C1 segment of cervical spinal cord (tissue), 14 donors: ENCODE measurements around the gene DOK5.
"Not testable (repeated sequence)": the region's sequence is repeated elsewhere in the genome, so short reads cannot be mapped to it uniquely, and the experiment has no call there.

Experiments
- DNase-seq, 14 donors: peaks; one replicate each; lab custom pipeline; 2025; lab: John Stamatoyannopoulos, UW

DOK5 gene

GRCh38 chr20:54475334-54476168 lies at the start of gene DOK5:
DOK5 (plus strand) TSS chr20:54475593; CDS start chr20:54475947, 354 bp downstream.
- DNase-seq, result peak in 9 of 14 donors; percentile 6 to 73 (median 37)

GRCh38 chr20:54429364-54429763 lies 46.0 kb upstream of the DOK5 start:
- DNase-seq, result no peak

GRCh38 chr20:54431156-54431944 lies 44.0 kb upstream of the DOK5 start:
- peak in 8 of 14 donors; percentile 1 to 95 (median 16) for DNase-seq

GRCh38 chr20:54432966-54433365 lies 42.4 kb upstream of the DOK5 start:
- DNase-seq, result no peak

- DNase-seq, result peak in 5 of 14 donors; percentile 4 to 91 (median 12)
Measured at GRCh38 chr20:54433636-54434035, 41.8 kb upstream of the DOK5 start.

- DNase-seq, result no peak
Measured at GRCh38 chr20:54434196-54434595, 41.2 kb upstream of the DOK5 start.

- no peak for DNase-seq
Measured at GRCh38 chr20:54435015-54435414, 40.4 kb upstream of the DOK5 start.

- DNase-seq, result not testable (repeated sequence)
Measured at GRCh38 chr20:54436410-54436809, 39.0 kb upstream of the DOK5 start.

- DNase-seq, result no peak
Measured at GRCh38 chr20:54438166-54438565, 37.2 kb upstream of the DOK5 start.

GRCh38 chr20:54450207-54450606 lies 25.2 kb upstream of the DOK5 start:
- DNase-seq, result no peak

GRCh38 chr20:54451171-54451570 lies 24.2 kb upstream of the DOK5 start:
- no peak for DNase-seq

GRCh38 chr20:54452277-54452676 lies 23.1 kb upstream of the DOK5 start:
- DNase-seq, result no peak

GRCh38 chr20:54454982-54455381 lies 20.4 kb upstream of the DOK5 start:
- no peak for DNase-seq

- DNase-seq, result no peak
Measured at GRCh38 chr20:54456423-54456822, 19.0 kb upstream of the DOK5 start.

GRCh38 chr20:54456961-54457360 lies 18.4 kb upstream of the DOK5 start:
- no peak for DNase-seq

- no peak for DNase-seq
Measured at GRCh38 chr20:54458219-54458618, 17.2 kb upstream of the DOK5 start.

- no peak for DNase-seq
Measured at GRCh38 chr20:54459279-54459678, 16.1 kb upstream of the DOK5 start.

- DNase-seq, result no peak
Measured at GRCh38 chr20:54464003-54464402, 11.4 kb upstream of the DOK5 start.

- DNase-seq, result no peak
Measured at GRCh38 chr20:54466127-54466526, 9.3 kb upstream of the DOK5 start.

GRCh38 chr20:54467622-54468021 lies 7.8 kb upstream of the DOK5 start:
- DNase-seq, result no peak

GRCh38 chr20:54468082-54468481 lies 7.3 kb upstream of the DOK5 start:
- no peak for DNase-seq

GRCh38 chr20:54469293-54469692 lies 6.1 kb upstream of the DOK5 start:
- DNase-seq, result no peak

GRCh38 chr20:54469952-54470351 lies 5.4 kb upstream of the DOK5 start:
- DNase-seq, result no peak
